NCI-H82 (cell line): ENCODE measurements around the gene VAMP1.
A peak's percentile ranks its signal among the peaks of the same experiment; 100 is the strongest.
"Not testable (repeated sequence)": the region's sequence is repeated elsewhere in the genome, so short reads cannot be mapped to it uniquely, and the experiment has no call there.

Source experiments
- DNase-seq: peaks from one replicate; lab custom pipeline; 2025; lab: John Stamatoyannopoulos, UW

Gene VAMP1

DNA sequence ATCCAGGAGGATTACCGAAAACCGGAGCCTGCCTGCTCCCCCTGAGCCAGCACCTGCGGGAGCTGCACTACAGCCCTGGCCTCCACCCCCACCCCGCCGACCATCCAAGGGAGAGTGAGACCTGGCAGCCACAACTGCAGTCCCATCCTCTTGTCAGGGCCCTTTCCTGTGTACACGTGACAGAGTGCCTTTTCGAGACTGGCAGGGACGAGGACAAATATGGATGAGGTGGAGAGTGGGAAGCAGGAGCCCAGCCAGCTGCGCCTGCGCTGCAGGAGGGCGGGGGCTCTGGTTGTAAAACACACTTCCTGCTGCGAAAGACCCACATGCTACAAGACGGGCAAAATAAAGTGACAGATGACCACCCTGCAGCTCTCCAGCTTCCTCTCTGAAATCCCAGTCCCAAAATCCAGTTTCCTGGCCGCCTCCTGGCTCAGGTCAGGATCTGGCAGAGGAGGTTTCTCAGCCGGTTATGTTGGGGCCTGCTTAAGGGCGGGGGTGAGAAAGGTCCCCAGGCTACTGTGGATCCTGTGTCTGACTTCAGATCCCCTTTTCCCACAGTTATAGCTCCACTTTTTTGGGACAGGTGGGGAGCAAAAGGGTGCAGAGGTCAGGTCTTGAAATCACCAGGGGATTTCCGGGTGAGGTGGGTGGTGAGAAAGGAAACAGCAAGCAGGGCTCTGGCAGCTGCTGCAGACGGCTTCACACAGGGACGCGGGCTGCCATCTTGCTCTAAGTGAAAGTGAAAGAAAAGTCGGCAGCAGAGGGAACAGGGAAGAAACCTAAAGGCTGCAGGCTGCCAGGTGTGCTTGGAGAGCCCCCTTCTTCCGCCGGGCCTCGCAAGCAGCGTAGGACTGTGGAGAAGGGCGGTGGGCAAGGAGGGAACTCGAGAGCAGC is 18.9 kb downstream of the VAMP1 start, which contains the start of gene TAPBPL:
Gene TAPBPL, plus strand, starts transcription at position 695 of the 897 bp plus-strand sequence. CDS start 207 bp downstream, outside the sequence.
- DNase-seq: peak; percentile 94

DNA sequence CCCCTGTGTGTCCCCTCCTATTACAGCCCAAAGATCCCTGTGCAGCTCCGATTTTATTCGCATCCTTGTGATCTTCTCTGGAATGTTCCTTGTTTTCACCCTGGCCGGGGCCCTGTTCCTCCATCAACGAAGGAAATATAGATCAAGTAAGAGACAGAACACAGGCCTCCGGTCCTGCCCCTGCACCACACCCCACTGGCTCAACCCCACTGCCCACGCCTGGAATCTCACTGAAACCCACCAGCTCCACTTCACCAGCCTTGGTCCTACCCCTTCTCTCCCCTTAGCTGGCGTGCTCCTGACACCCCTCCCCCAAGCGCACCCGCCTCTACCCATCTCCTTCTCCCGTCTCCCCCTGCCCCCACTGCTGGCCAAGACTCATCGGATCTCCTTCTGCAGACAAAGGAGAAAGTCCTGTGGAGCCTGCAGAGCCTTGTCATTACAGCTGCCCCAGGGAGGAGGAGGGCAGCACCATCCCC is 19.6 kb downstream of the VAMP1 start:
- peak; percentile 84 for DNase-seq

DNA sequence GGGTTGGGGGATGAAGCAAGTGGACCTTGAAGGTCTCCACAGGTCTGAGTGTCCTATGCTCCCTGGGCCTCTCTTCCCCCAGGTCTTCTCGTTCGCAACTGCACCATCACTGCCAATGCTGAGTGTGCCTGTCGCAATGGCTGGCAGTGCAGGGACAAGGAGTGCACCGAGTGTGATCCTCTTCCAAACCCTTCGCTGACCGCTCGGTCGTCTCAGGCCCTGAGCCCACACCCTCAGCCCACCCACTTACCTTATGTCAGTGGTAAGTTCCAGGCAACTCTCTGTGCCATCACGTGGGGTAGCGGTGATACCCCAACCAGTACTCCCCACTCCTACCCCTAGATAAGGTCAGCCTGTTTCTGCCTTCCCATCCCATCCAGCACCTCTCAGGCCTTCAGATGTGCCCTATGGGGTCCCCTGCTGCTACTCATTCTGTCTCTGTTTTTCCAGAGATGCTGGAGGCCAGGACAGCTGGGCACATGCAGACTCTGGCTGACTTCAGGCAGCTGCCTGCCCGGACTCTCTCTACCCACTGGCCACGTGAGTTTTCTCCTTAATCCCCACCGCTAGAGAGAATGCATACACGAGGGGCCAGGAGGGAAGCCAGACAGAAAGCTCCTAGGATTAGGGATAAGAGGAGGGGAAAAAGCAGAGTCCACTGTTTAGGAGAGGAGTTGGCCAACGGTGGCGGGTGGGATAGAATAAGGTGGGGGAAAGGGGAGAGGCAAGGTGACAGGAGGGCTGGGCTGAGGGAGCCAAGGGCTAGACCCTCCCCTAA is 20.2 kb downstream of the VAMP1 start:
- peak; percentile 94 for DNase-seq

DNA sequence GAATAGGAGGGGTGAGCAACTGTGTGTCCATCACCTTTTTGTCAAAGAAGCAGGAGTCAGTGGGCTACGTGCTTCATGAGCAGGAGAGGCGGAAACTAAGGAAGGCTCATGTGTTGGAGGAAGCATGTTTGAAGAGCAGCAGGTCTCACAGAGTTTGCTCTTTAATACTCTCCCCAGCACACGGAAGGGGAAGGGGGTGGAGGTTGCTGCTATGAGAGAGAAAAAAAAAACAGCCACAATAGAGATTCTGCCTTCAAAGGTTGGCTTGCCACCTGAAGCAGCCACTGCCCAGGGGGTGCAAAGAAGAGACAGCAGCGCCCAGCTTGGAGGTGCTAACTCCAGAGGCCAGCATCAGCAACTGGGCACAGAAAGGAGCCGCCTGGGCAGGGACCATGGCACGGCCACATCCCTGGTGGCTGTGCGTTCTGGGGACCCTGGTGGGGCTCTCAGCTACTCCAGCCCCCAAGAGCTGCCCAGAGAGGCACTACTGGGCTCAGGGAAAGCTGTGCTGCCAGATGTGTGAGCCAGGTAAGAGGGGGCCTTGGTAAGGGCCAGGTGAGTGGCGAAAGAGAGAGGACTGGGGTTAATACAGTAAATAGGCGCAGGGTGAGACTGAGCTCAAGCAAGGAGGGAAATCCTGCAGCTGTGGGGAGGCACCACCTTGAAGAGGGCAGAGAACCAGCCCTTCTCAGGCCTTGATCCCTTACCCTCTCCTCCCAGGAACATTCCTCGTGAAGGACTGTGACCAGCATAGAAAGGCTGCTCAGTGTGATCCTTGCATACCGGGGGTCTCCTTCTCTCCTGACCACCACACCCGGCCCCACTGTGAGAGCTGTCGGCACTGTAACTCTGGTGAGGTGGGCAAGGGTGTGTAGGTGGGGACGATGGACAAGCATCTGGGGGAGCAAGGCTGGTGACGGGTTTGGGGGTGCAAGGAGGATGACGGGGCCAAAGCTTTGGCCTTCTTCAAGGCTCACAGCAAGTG is 25.5 kb downstream of the VAMP1 start, which contains the start of gene CD27:
Gene CD27, plus strand, starts transcription at position 252 of the 985 bp plus-strand sequence. Its CDS starts 141 bp downstream, at position 393.
- no peak for DNase-seq

DNA sequence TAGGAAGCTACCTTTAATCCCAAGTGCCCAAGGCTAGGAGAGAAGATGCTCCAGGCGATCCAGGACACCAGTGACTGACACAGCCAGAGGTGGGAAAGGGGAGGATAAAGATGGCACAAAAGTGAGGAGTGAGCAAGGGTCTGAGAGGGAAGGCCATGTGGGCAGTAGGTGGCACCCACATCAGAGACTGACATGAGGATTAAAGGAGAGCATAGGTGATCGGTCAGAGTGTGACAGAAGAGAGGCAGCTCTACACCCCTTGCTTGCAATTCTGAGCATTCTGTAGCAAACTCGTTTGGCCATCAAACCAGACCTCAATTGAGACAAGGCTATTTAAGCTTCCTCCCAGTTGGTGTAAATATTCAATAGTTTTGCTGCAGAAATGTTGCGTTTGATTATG is 26.4 kb downstream of the VAMP1 start:
- DNase-seq: no peak

DNA sequence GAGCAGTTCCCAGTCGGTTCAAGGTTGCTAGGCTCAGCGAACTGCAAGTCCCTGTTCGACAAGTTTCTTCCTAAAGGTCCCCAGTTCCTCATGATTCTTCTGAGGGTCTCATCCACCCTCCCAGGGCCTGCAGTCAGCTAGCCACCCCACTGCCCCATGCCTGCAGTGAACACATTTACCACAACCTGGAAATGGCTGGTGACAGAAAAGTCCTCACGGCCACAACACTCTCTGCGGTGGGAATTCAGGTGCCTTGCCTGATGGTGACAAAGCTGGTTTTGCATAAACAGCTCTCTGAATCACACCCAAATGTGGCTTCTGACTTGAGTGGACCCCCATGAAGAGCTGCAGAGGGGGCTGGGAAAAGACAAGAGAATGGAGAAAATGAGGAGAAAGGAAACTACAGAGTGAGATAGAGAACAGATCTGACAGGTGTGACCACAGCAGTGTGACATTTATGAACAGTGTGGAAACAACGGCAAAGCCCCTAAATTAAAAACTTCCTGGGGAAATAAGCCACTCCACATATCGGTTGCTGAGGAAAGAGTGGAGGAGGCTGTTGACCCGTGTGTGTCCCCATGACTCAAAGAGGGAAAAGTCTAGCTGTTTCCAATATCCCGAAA is 27.0 kb downstream of the VAMP1 start:
- DNase-seq: no peak

DNA sequence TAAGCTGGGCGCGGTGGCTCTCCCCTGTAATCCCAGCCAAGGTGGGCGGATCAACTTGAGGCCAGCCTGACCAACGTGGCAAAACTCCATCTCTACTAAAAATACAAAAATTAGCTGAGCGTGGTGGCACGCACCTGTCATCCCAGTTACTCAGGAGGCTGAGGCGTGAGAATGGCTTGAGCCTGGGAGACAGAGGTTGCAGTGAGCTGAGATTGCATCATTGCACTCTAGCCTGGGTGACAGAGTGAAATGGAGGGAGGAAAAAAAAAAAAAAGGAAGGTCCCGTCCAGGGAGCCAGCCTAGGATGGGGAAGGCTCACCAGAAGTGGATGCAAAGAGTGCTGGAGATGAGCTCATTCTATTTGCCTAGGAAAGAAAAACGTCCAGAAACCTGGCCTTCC is 27.6 kb downstream of the VAMP1 start:
- no peak for DNase-seq

DNA sequence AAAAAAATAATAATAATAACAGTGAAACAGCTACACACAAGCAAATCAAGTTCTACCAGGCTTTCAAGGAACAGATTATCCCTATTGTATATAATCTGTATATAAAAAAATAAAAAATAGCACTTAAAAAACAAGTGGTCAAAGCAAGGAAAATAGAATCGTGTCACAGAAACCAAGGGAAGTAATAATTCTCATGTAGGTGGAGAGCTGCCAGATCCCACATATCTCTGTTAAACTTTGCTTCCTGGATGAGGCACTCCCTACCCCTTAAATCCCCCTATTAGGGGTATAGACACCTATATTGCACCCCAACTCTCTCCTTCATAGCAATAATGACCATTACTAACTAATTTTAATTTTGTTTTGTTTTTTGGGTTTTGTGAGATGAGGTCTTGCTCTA is 30.1 kb downstream of the VAMP1 start:
- DNase-seq: no peak

DNA sequence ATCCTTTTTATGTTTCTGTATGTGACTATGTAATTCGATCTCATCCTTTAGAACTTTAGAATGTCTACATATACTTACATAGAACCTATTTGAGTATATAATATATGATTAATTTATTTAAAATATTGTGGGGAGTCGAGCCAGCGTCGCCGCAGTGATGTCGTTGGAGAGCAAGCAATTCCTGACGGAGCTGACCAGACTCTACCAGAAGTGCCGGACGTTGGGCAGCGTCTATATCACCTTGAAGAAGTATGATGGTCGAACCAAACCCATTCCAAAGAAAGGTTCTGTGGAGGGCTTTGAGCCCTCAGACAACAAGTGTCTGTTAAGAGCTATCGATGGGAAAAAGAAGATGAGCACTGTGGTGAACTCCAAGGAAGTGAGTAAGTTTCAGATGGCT is 32.1 kb downstream of the VAMP1 start:
- no peak for DNase-seq

DNA sequence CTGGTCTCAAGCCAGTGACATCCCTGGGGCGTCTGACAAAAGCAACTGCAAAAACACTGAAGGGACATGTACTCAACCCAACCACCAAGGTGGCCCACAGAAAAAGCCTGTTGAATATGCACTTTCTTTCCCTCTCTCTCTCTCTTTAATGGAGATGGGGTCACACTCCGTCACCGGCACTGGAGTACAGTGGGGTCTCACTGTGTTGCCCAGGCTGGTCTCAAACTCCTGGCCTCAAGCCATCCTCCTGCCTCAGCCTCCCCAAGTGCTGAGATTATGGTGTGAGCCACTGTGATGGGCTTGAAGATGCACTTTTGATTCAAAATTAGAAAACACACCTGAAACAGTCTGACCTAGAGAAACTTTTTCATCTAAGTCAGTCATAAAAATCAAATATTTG is 32.9 kb downstream of the VAMP1 start:
- DNase-seq: no peak

DNA sequence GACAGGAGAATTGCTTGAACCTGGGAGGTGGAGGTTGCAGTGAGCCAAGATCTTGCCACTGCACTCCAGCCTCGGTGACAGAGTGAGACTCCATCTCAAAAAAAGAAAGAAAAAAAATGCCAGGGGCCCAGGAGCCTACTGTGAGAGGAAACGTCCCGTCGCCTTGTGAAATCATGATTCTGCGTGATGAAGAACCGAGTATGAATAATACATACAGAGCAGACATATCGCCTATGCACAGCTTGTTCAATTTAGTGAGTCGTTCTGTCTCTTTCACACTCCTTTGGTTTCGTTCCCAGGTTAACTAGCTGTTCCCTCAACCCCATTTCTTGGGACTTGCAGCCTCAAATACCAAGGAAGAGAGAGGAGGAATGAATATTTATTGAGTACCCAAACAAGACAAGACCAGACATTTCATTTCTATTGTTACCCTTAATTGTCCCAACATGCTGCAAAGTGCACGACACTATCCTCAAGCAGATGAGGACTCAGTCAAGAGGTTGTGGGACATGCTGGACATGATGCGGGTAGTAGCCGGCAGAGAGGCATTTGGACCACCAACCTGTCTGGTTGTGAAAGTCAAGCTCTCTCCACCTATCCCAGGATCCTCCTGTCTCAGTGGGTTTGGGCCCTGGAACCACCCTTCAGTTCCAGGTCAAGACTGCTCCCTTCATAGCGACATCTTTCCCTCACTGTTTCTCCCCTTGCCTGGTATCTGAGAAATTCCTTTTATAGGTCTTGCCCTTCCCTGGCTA is 34.3 kb downstream of the VAMP1 start:
- no peak for DNase-seq

DNA sequence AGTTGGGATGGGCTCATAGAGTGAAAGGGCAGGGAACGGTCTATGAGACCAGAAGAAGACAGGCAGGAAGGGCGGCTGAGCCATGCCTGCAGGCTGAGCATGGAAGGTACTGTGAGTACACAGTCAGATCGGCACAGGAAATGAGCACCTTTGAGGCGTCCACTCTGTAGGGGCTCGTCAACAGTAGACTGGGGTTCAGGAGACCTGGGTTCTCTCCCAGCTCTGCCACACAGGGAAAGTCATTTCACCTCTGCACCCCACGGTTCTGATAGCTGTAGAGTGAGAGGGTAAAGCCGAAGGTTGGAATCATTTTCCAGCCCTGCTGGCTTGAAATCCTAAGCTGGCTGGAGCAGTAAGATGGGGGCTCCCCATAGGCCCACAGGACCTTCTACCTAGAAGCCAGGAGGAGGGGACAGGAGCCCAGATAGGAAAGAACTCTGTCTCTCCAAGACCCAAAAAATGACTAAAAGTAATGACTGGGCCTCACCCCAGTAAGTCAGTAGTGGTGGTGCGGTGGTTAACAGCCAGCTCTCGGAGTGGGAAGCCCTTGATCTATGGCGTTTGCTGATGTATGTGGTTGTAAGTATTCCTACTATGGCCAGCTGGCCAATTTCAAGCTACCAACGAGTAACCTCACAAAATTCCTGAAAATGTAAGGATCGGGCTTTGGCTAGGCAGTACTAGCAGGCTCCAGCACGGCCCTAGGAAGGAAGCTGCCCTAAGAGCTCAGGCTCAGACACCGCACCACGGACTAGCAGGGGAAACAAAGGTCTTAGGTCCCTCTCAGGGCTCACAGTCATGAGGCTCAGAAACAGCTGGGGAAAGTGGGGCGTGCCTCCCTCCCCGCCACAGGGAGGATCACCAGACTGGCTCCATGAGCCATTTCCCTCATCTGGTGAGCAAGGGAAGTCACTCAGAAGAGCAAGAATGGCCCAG is 36.0 kb downstream of the VAMP1 start:
- DNase-seq: no peak

DNA sequence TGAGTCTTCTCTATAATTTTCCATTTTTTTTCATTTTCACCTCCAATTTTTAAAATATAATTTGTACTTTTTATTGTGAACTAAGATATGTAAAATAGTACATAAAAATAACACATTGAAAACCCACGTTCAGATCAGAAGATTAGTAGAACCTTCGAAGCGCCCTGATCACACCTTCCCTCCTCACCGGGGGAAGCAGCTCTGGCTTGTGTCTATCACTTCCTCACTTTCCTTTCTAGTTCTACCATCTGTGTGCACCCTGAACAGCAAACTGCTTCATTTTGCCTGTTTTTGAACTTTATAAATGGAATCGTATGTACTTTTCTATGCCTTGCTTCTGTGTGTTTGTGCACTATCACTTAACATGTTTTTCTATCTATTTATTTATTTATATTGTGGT is 37.5 kb downstream of the VAMP1 start:
- DNase-seq: no peak

DNA sequence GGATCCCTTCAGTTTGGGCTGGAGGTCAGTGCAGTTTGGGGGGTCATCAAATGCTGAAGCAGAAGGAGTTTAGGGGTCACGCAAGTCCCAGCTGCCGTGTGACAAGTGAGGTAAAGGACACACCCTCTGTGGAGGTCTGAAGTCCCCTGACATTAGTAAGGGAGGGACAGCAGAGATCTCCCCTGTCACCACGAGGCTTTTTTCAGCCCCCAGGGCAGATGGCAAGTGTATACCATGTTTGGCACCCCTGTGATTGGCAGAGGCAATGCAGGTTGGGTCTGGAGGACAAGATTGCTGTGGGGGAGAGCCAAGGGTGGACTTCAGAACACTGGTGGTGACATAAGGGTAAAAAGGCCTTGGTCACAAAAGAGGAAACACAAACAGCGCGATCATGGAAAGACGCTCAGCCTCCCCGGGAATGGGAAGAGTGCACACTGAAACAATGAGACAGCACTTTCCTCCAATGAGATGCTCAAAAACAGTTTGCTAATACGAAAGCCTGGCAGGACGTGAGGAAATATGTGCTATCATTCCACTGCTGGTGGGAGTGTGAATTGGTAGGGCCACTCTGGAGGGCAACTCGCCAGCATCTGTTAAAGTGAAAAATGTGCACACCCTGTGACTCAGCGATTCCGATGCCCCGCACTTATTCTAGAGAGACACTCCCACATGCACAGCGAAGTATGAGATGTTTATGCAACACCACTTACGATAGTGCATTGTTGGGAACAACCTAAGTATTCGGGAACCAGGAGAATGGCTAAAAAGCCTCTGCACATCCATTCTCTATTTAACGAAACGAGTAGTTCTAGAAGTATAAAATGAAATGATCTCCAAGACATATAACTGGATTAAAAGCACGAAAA is 40.1 kb downstream of the VAMP1 start:
- DNase-seq: no peak

DNA sequence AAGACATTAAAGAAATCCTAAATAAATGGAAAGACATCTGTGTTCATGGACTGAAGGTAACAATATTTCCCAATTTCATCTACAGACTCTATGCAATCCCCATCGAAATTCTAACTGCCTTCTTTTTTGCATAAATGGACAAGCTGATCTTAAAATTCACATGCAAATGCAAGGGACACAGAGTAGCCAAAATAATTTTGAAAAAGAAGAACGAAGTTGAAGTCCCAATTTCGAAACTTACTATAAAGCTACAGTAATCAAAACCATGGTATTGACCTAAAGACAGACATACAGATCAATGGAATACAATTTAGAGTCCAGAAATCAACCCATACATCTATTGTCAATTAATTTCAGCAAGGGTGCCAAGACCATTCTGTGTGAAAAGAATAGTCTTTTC is 42.2 kb downstream of the VAMP1 start:
- no peak for DNase-seq

DNA sequence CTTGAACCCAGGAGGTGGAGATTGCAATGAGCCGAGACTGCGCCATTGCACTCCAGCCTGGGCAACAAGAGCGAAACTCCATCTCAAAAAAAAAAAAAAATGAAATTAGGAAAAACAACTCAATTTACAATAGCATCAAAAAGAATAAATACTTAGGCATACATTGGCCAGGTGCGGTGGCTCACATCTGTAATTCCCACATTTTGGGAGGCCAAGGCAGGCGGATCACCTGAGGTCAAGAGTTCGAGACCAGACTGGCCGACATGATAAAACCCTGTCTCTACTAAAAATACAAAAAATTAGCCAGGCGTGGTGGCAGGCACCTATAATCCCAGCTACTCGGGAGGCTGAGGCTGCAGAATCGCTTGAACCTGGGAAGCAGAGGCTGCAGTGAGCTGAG is 42.7 kb downstream of the VAMP1 start:
- not testable (repeated sequence) for DNase-seq

DNA sequence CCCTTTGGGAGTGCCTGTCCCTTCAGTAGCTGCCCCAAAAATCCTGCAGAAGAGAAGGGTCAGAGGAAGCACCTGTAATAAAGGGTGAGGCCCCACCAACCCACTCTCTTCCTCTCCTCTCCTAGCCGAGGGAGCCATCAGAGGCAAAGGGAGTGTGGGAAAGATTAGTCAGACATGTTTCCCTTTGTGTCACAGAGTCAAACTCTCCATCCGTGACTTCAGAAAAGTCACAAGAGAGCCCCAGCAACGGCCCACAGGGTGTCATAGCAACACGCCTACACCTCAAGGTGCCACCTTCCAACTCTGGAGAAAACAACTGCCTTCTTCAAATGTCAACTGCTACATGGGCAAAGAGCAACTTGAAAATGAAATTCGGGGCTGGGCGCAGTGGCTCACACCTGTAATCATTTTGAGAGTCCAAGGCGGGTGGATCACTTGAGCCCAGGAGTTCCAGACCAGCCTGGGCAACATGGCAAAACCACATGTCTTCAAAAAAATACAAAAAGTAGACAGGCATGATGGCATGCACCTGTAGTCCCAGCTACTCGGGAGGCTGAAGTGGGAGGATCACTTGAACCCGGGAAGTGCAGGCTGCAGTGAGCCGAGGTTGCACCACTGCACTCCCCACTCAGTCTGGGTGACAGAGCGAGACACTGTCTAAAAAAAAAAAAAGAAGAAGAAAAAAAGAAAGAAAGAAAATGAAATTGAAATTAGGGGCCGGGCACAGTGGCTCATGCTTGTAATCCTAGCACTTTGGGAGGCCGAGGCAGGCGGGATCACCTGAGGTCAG is 43.4 kb downstream of the VAMP1 start:
- no peak for DNase-seq
